ENCODE data around the gene GPATCH1. TPM values are rescaled to one million over a fixed set of nuclear protein-coding genes. Genes with fewer than 3 reads are reported as not detected.
A peak's percentile ranks its signal among the peaks of the same experiment; 100 is the strongest.
"Not testable (repeated sequence)": the region's sequence is repeated elsewhere in the genome, so short reads cannot be mapped to it uniquely, and the experiment has no call there.

GPATCH1 gene
- total RNA-seq, 8 experiments from 2014 or later: 5.9 to 11.1 (median 9.2) TPM

- Histone ChIP-seq H3K4me1 (replicated peaks in 1 of 2) (no peaks in the 10 kb centered on the region), H3K4me3 (no peak overlapping the region), H3K27ac (peak overlapping the region in 1 of 2 donors; percentile 31)
- WGBS, 10 experiments: 63 to 97% (median 85%) methylated on average over 1 to 5 of the region's 6 CpGs; no CpG with 5 or more reads in 1 of the 10 experiments
- no peak for ATAC-seq (replicated peaks in 6 of 8)
- in situ Hi-C loops (cut with MboI; ENCODE audit: low pct_unique_long_range_greater_than_20kb in 2 of 9, low sequenced_read_pairs in 9 of 9, unreplicated experiment in 9 of 9): no loop called here
Measured at GRCh38 chr19:33130433-33130832, 49.5 kb downstream of the GPATCH1 start.

GRCh38 chr19:33132021-33132420, 51.0 kb downstream of the GPATCH1 start, which contains the start of gene WDR88:
WDR88 (plus strand) TSS chr19:33132114; CDS start chr19:33132170, 56 bp downstream.
- Histone ChIP-seq H3K4me3 (no peak within 1 kb of the TSS), H3K27ac (no peak within 1 kb of the TSS), H3K4me1 (replicated peaks in 1 of 2) (no peaks in the 10 kb centered on the region)
- in situ Hi-C loops (cut with MboI; ENCODE audit: low pct_unique_long_range_greater_than_20kb in 2 of 9, low sequenced_read_pairs in 9 of 9, unreplicated experiment in 9 of 9): no loop called here
- WGBS, 10 experiments: 89 to 100% (median 99%) methylated on average over 1 to 14 of the region's 43 CpGs; no CpG with 5 or more reads in 7 of the 10 experiments
- no peak for ATAC-seq (replicated peaks in 6 of 8)

GRCh38 chr19:33132425-33132824, 51.4 kb downstream of the GPATCH1 start:
- Histone ChIP-seq H3K4me3 (no peak overlapping the region), H3K4me1 (replicated peaks in 1 of 2) (no peaks in the 10 kb centered on the region), H3K27ac (no peak overlapping the region)
- ATAC-seq (replicated peaks in 6 of 8): no peak
- WGBS, 10 experiments: 82 to 100% methylated on average over 1 to 3 of the region's 15 CpGs; no CpG with 5 or more reads in 8 of the 10 experiments
- in situ Hi-C loops (cut with MboI; ENCODE audit: low pct_unique_long_range_greater_than_20kb in 2 of 9, low sequenced_read_pairs in 9 of 9, unreplicated experiment in 9 of 9): no loop called here

- Histone ChIP-seq H3K4me3 (no peak overlapping the region), H3K4me1 (replicated peaks in 1 of 2) (no peaks in the 10 kb centered on the region), H3K27ac (no peak overlapping the region)
- ATAC-seq (replicated peaks in 6 of 8): peak in 4 of 8 experiments; percentile 10 to 69 (median 26)
- WGBS, 10 experiments: 0 to 100% (median 63%) methylated on average over 1 to 7 of the region's 13 CpGs
- in situ Hi-C loops (cut with MboI; ENCODE audit: low pct_unique_long_range_greater_than_20kb in 2 of 9, low sequenced_read_pairs in 9 of 9, unreplicated experiment in 9 of 9): no loop called here
Measured at GRCh38 chr19:33133438-33134031, 52.6 kb downstream of the GPATCH1 start.

GRCh38 chr19:33134571-33135041, 53.6 kb downstream of the GPATCH1 start:
- WGBS, 10 experiments: 20% methylated on average over 1 of the region's 38 CpGs; no CpG with 5 or more reads in 9 of the 10 experiments
- no peak overlapping the region for H3K27ac ChIP-seq
- H3K4me3 ChIP-seq: no peak overlapping the region
- in situ Hi-C loops (cut with MboI; ENCODE audit: low pct_unique_long_range_greater_than_20kb in 2 of 9, low sequenced_read_pairs in 9 of 9, unreplicated experiment in 9 of 9): no loop called here
- peak in 1 of 8 experiments; percentile 9 for ATAC-seq (replicated peaks in 6 of 8)
- no peaks in the 10 kb centered on the region for H3K4me1 ChIP-seq (replicated peaks in 1 of 2)

GRCh38 chr19:33139165-33139564, 58.2 kb downstream of the GPATCH1 start:
- Histone ChIP-seq H3K27ac (no peak overlapping the region), H3K4me3 (no peak overlapping the region), H3K4me1 (replicated peaks in 1 of 2) (no peaks in the 10 kb centered on the region)
- in situ Hi-C loops (cut with MboI; ENCODE audit: low pct_unique_long_range_greater_than_20kb in 2 of 9, low sequenced_read_pairs in 9 of 9, unreplicated experiment in 9 of 9): no loop called here
- no peak for ATAC-seq (replicated peaks in 6 of 8)
- 0 to 65% (median 20%) methylated on average over 1 to 2 of the region's 4 CpGs; no CpG with 5 or more reads in 3 of the 10 experiments for WGBS, 10 experiments

- in situ Hi-C loops (cut with MboI; ENCODE audit: low pct_unique_long_range_greater_than_20kb in 2 of 9, low sequenced_read_pairs in 9 of 9, unreplicated experiment in 9 of 9): loop anchor here in 1 of 9 experiments (5.0 kb wide), 1 partner anchor 38 kb away; no protein-coding TSS in a partner anchor
- Histone ChIP-seq H3K4me1 (replicated peaks in 1 of 2) (no peaks in the 10 kb centered on the region), H3K27ac (no peak overlapping the region), H3K4me3 (no peak overlapping the region)
- peak; percentile 98 to 100 (median 99) for ATAC-seq (replicated peaks in 6 of 8)
- 0 to 23% (median 3%) methylated on average over 1 to 13 of the region's 23 CpGs; no CpG with 5 or more reads in 3 of the 10 experiments for WGBS, 10 experiments
Measured at GRCh38 chr19:33143897-33144405, 63.0 kb downstream of the GPATCH1 start.

- no peaks in the 10 kb centered on the region for H3K4me1 ChIP-seq (replicated peaks in 1 of 2)
- ATAC-seq (replicated peaks in 6 of 8): no peak
- no peak overlapping the region for H3K4me3 ChIP-seq
- WGBS, 10 experiments: 50 to 100% (median 90%) methylated on average over 2 to 9 of the region's 9 CpGs; no CpG with 5 or more reads in 5 of the 10 experiments
- in situ Hi-C loops (cut with MboI; ENCODE audit: low pct_unique_long_range_greater_than_20kb in 2 of 9, low sequenced_read_pairs in 9 of 9, unreplicated experiment in 9 of 9): no loop called here
- H3K27ac ChIP-seq: no peak overlapping the region
Measured at GRCh38 chr19:33146209-33146608, 65.2 kb downstream of the GPATCH1 start.

GRCh38 chr19:33147538-33147937, 66.6 kb downstream of the GPATCH1 start:
- no peak for ATAC-seq (replicated peaks in 6 of 8)
- H3K4me1 ChIP-seq (replicated peaks in 1 of 2): no peaks in the 10 kb centered on the region
- in situ Hi-C loops (cut with MboI; ENCODE audit: low pct_unique_long_range_greater_than_20kb in 2 of 9, low sequenced_read_pairs in 9 of 9, unreplicated experiment in 9 of 9): no loop called here
- H3K4me3 ChIP-seq: no peak overlapping the region
- 74 to 100% (median 97%) methylated on average over 2 to 5 of the region's 6 CpGs; no CpG with 5 or more reads in 6 of the 10 experiments for WGBS, 10 experiments
- H3K27ac ChIP-seq: no peak overlapping the region

GRCh38 chr19:33150852-33151518, 70.0 kb downstream of the GPATCH1 start:
- no peaks in the 10 kb centered on the region for H3K4me1 ChIP-seq (replicated peaks in 1 of 2)
- WGBS, 10 experiments: 0 to 90% (median 59%) methylated on average over 2 to 6 of the region's 14 CpGs; no CpG with 5 or more reads in 4 of the 10 experiments
- no peak overlapping the region for H3K27ac ChIP-seq
- H3K4me3 ChIP-seq: no peak overlapping the region
- in situ Hi-C loops (cut with MboI; ENCODE audit: low pct_unique_long_range_greater_than_20kb in 2 of 9, low sequenced_read_pairs in 9 of 9, unreplicated experiment in 9 of 9): no loop called here
- ATAC-seq (replicated peaks in 6 of 8): no peak

GRCh38 chr19:33152176-33152575, 71.2 kb downstream of the GPATCH1 start:
- Histone ChIP-seq H3K27ac (no peak overlapping the region), H3K4me1 (replicated peaks in 1 of 2) (no peaks in the 10 kb centered on the region), H3K4me3 (no peak overlapping the region)
- in situ Hi-C loops (cut with MboI; ENCODE audit: low pct_unique_long_range_greater_than_20kb in 2 of 9, low sequenced_read_pairs in 9 of 9, unreplicated experiment in 9 of 9): no loop called here
- no peak for ATAC-seq (replicated peaks in 6 of 8)
- WGBS, 10 experiments: 30 to 100% (median 88%) methylated on average over 1 to 2 of the region's 2 CpGs; no CpG with 5 or more reads in 2 of the 10 experiments

- H3K27ac ChIP-seq; H3K4me3 ChIP-seq; H3K4me1 ChIP-seq (replicated peaks in 1 of 2); ATAC-seq (replicated peaks in 6 of 8); in situ Hi-C loops (cut with MboI; ENCODE audit: low pct_unique_long_range_greater_than_20kb in 2 of 9, low sequenced_read_pairs in 9 of 9, unreplicated experiment in 9 of 9): not testable (repeated sequence)
- WGBS, 10 experiments: 53 to 81% (median 76%) methylated on average over 1 to 4 of the region's 4 CpGs; no CpG with 5 or more reads in 3 of the 10 experiments
Measured at GRCh38 chr19:33152625-33153024, 71.6 kb downstream of the GPATCH1 start.

- H3K27ac ChIP-seq; H3K4me1 ChIP-seq (replicated peaks in 1 of 2); H3K4me3 ChIP-seq; ATAC-seq (replicated peaks in 6 of 8); in situ Hi-C loops (cut with MboI; ENCODE audit: low pct_unique_long_range_greater_than_20kb in 2 of 9, low sequenced_read_pairs in 9 of 9, unreplicated experiment in 9 of 9): not testable (repeated sequence)
- 39 to 100% (median 86%) methylated on average over 1 to 5 of the region's 6 CpGs; no CpG with 5 or more reads in 2 of the 10 experiments for WGBS, 10 experiments
Measured at GRCh38 chr19:33154313-33154712, 73.3 kb downstream of the GPATCH1 start.
